IPS-18c (cell line): ENCODE measurements around the gene PMF1.

Experiments
- H3K4me3 ChIP-seq: 2 replicates; pipeline ENCODE4 v1.7.0; 2013; ENCODE audit warnings: low read depth, mild to moderate bottlenecking, low read length, moderate library complexity; ENCODE audit not compliant: insufficient read depth
- H3K9me3 ChIP-seq: one replicate; pipeline ENCODE4 v1.6.1; 2013; ENCODE audit warnings: mild to moderate bottlenecking, low read length, moderate library complexity; ENCODE audit not compliant: control insufficient read depth, insufficient read depth

PMF1 gene

DNA sequence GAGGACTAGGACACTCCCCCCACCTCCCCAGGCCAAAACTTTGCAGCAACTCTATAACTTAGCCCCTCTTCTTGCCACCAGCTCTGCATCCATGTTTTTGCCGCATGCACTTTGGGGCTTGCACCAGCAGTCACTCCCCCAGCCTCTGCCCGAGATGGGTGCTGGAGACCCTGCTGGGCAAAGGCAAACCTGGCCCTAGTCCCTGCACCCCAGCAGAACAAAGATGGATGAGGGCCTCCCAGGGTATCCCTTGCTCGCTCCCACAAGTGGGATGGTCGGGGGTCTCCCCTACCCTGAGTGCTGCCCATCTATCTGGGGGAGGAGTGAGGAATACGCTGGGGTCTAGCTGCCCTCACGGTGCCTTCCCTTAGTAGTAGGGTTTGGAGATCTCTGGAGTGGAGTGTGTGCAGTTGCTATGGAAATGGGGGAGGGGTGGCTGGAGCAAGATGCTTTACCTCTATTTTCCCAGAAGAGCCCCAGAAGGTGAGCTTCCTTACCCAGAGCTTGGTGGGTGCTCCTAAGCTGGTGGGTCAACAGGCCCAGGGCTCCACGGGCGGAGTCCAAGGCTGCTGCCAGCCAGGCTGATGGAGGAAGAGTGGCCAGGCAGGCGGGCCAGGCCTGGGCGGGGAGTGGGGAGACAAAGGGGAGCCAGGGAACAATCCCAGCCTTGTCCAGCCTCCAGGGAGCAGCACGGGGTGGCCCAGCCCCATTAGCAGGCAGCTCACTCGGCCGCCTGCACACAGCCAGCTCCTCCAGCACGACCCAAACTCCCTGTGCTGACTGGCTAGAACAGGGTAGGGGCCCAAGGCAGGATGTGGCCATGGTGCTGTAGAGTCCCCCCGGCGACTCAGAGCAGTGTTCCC is 34.9 kb downstream of the PMF1 start, which contains the start of gene PAQR6:
Gene PAQR6 (minus strand): TSS at position 597 of the 863 bp plus-strand sequence. CDS start 1,325 bp downstream, outside the sequence.
- Histone ChIP-seq H3K9me3 (no peaks in the 10 kb centered on the region), H3K4me3 (no peak within 1 kb of the TSS)

DNA sequence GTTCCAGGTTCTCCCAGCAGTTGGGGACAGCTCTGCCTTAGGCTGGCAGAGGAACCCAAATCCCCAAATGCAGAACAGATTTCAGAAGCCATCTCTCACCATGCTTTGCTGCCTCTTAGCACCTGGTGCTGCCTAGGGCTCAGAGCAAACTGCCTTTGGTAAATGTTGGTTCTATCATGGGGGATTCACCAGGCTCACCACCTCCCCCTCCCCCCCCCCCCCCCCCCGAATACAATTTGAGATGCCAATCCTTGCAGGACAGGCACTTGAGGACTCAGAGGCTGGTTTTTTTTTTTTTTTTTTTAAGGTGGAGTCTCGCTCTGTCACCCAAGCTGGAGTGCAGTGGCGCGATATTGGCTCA is 35.5 kb downstream of the PMF1 start:
- Histone ChIP-seq H3K4me3 (no peak overlapping the region), H3K9me3 (no peaks in the 10 kb centered on the region)

DNA sequence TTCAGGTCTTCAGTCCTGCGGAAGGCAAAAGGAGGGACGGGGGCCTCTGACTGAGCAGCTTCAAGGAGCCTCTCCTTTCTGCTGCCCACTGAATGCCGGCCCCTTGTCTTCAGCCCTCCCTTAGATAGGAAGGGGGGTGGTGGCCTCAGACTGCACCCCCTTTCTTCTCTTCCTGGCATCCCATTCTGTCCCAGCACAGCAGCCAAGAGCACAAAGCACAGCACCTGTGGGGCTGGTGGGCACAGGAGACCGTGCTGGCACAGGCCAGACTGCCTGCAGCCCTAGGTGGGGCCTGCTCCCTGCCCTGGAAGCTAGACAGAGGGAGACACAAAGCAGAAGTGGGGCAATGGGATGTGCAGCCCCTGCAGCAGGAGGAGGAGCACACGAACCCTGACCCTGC is 36.8 kb downstream of the PMF1 start:
- Histone ChIP-seq H3K4me3 (no peak overlapping the region), H3K9me3 (no peaks in the 10 kb centered on the region)

DNA sequence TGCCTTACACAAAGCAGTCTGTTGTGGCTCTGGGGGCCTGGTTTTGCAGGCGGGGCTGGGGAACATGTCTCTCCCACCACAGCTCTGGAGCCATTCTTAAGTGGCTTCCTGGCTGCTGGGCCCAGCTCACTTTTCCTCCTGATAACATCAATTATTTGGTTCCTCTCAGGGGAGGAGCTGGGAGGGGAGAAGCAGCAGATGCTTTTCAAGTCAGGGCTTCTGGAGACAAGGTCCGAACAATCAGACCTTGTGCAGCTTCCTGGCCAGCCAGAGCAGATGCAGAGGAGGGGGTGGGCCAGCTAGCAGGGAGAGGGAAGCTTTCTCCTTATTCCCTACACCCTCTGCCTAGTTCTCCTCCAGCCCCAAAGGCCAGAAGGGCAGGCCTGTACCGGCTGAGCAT is 38.7 kb downstream of the PMF1 start:
- peaks cover 1% of the 10 kb centered on the region for H3K9me3 ChIP-seq
- H3K4me3 ChIP-seq = no peak overlapping the region

DNA sequence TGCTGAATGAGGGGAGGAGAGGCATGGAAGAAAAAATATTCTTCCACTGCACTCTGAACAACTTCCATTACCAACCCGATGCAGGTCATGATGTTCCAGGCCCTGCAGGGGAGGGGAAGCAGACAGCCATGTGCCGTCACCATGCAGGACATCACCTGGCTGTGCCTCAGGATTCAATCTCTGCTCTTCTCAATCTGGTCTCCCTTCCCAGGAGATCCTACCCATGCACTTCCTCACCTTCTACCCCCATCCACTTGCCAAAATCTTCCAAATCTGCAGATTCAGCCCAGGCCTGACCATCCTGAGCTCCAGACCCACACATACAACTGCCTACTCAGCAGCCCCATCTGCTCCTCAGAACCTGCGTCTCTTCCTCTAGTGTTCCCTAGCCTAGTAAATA is 40.8 kb downstream of the PMF1 start:
- peaks cover 2% of the 10 kb centered on the region for H3K9me3 ChIP-seq

GRCh38 chr1:156257711-156258110 is 44.9 kb downstream of the PMF1 start:
- H3K9me3 ChIP-seq = peaks cover 2% of the 10 kb centered on the region
- no peak overlapping the region for H3K4me3 ChIP-seq

More for the DNA sequence above, 40.8 kb downstream of the PMF1 start:
- H3K4me3 ChIP-seq = no peak overlapping the region

DNA sequence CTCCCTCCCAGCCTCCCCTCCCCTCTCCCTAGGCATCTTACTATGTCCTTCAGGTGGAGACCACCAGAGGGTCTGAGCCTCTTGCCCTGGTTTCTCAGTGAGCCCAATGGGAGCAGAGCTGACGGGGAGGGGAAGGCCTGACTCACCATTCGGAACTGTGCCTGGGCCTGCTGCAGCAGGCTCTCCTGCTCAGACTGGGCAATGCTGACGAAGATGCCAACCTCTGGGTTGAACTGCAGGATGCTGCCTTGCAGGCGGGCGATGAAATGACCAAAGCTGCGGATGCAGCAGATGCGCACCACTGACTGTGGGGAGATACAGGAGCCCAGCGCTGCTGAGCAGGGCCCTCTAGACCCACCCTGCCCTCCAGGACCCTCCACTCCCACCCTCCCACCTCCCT is 46.1 kb downstream of the PMF1 start:
- H3K4me3 ChIP-seq = no peak overlapping the region
- peaks cover 2% of the 10 kb centered on the region for H3K9me3 ChIP-seq

DNA sequence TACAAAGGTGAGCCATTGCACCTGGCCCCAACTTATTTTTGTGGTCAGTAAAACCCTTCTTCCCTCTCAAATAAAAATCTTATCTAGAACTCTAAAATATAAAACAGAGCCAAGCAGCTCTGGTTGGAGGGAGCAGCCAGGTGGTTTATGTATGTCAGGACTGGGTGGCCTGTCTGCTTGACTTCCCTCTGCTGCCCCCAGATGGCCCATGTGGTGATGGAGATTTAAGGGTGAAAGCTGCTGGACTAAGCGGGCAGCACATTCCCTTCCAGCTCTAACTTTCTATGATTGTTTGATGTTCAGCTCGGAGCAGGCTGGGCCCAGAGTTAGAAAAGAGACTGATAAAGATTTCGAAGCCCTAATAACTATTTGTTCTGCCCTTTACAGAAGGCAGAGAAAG is 47.0 kb downstream of the PMF1 start:
- Histone ChIP-seq H3K4me3 (no peak overlapping the region), H3K9me3 (peaks cover 2% of the 10 kb centered on the region)

DNA sequence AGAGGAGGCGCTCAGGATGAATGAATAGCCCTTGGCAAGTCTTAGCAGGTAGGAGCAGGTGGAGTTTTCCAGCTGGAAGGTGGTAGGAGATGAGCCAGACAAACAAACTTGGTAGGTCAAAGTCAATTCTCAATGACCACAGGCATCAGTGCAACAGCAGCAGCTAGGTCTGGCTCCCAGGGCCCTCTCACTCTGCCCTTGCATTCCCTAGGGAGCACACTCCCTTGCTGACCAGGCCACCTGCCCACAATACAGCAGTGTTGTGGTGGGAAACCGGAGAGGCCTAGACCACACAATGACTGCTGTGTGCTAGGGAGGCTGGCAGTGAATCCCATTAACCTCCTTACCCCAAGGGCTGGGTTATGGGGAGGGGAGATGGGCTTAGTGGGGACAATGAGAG is 48.1 kb downstream of the PMF1 start:
- Histone ChIP-seq H3K9me3 (peaks cover 2% of the 10 kb centered on the region), H3K4me3 (no peak overlapping the region)

- Histone ChIP-seq H3K9me3 (no peaks in the 10 kb centered on the region), H3K4me3 (no peak overlapping the region)
Observed at GRCh38 chr1:156262461-156263287, 49.9 kb downstream of the PMF1 start.

DNA sequence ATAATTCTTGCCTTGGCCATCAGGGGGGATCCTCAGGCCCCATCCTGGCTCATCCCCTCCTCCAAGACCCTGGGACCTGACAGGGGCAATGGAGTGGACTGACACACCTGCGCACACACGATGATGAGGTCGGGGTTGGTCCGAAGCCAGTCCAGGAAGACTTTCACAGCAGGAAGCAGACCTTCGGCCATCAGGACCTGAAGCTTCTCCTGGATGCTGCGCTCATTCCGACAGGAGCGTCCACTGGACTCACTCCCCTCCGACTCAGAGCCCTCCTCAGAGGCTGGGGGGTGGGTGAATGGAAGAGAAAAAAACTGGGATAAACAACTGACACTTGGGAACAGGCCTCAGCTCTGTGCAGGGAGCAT is 50.5 kb downstream of the PMF1 start:
- H3K4me3 ChIP-seq = no peak overlapping the region
- H3K9me3 ChIP-seq = no peaks in the 10 kb centered on the region

- Histone ChIP-seq H3K9me3 (no peaks in the 10 kb centered on the region), H3K4me3 (no peak overlapping the region)
Observed at GRCh38 chr1:156266051-156266450, 53.2 kb downstream of the PMF1 start.

- Histone ChIP-seq H3K9me3 (no peaks in the 10 kb centered on the region), H3K4me3 (no peak overlapping the region)
Observed at GRCh38 chr1:156268336-156268735, 55.5 kb downstream of the PMF1 start.

DNA sequence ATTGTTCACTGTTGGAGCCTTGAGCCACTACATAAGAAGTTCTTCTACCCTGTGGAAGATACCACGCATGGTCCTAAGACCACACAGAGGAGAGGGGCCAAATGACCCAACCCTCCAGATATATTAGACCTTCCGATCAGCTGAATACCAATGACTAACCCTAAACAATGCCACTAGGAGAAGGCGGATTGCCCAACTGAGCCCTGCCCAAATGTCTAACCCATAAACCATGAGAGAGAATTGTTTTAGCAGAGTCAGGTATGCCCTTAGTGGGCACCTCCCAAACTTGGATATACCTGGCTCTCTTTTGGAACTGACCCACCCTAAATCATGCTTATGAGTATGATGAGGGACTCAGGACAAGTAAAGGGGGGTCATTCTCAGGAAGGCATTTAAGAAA is 57.5 kb downstream of the PMF1 start:
- H3K9me3 ChIP-seq = no peaks in the 10 kb centered on the region

DNA sequence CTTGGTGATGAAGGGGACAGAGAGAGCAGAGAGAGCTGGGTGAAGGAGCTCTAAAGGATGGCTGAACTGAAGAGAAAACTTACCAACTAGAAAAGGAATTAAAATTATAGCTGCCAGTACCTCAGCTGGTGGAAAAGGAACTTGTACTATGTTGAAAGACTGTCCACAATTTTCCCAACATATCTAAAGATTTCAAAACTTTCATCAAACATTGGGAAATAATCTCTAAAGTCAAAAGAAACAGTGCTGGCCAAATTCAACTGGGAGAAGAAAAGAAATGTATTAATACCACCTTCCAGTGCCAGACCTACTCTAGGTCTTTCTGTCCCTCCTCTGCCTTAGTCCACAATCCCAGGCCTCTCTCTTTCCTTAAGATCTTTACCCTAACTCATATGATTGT is 63.7 kb downstream of the PMF1 start:
- Histone ChIP-seq H3K4me3 (no peak overlapping the region), H3K9me3 (no peaks in the 10 kb centered on the region)

More for the DNA sequence above, 57.5 kb downstream of the PMF1 start:
- no peak overlapping the region for H3K4me3 ChIP-seq

DNA sequence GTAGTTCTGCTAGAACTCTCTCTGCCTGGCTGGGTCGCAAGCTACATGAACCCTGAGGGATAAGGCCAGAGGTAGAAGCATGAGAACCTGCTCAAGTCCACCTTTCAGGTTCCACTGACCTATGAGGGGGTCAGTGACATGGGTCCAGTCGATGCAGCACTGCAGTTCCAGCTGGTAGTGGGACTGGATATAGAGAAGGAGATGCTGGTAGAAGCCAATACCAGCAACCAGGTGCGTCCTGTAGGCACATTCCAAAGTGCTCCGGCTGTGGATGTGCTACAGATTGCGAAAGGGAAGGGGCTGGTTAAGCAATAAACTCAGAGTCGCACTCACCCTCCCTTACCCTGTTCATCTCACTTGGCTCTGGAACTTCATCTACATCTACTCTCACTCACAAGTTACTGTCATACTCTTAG is 64.2 kb downstream of the PMF1 start:
- Histone ChIP-seq H3K4me3 (no peak overlapping the region), H3K9me3 (no peaks in the 10 kb centered on the region)

- Histone ChIP-seq H3K4me3 (no peak overlapping the region), H3K9me3 (no peaks in the 10 kb centered on the region)
Observed at GRCh38 chr1:156279837-156280236, 67.0 kb downstream of the PMF1 start.

DNA sequence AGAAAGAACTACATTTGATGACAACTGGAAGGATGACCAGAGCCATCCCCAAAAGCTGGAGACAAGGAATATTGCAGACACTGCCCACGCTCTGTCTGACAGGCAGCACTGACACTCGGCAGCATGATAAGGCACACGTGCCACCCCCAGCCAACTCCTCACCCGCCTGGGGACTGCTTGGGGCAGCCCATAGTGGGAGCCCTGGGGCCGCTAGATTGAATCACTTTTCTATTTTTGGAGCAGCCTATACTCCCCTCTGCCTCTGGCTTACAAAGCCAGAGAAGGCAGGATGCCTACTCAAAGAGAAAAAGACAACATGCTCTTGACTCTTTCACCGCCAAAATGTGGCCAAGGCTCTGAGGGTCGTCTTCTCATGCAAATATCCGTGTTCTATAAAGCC is 68.5 kb downstream of the PMF1 start:
- H3K4me3 ChIP-seq = peak overlapping the region; percentile 87
- no peaks in the 10 kb centered on the region for H3K9me3 ChIP-seq
